Measurements from ENCODE around the gene LDHAL6B.

LDHAL6B gene

GRCh38 chr15:59165726-59166125, 40.9 kb upstream of the LDHAL6B start:
- TF ChIP-seq CTCF (conservative IDR thresholded peaks at IDR 0.05; ENCODE audit: control insufficient read depth, insufficient read depth, low read depth, low read length), result no peak
- no peak overlapping the region for H3K4me3 ChIP-seq (ENCODE audit: control insufficient read depth, low read depth, low read length)
- DNase-seq (ENCODE audit: low read depth), result no peak

- peak; percentile 68 for DNase-seq (ENCODE audit: low read depth)
- TF ChIP-seq CTCF (conservative IDR thresholded peaks at IDR 0.05; ENCODE audit: control insufficient read depth, insufficient read depth, low read depth, low read length), result no peak
- H3K4me3 ChIP-seq (ENCODE audit: control insufficient read depth, low read depth, low read length), result no peak overlapping the region
Observed at GRCh38 chr15:59166166-59166565, 40.5 kb upstream of the LDHAL6B start.

- TF ChIP-seq CTCF (conservative IDR thresholded peaks at IDR 0.05; ENCODE audit: control insufficient read depth, insufficient read depth, low read depth, low read length), result no peak
- no peak overlapping the region for H3K4me3 ChIP-seq (ENCODE audit: control insufficient read depth, low read depth, low read length)
Observed at GRCh38 chr15:59166601-59167265, 39.9 kb upstream of the LDHAL6B start.

GRCh38 chr15:59168536-59168935, 38.1 kb upstream of the LDHAL6B start:
- H3K4me3 ChIP-seq (ENCODE audit: control insufficient read depth, low read depth, low read length), result no peak overlapping the region
- no peak for TF ChIP-seq CTCF (conservative IDR thresholded peaks at IDR 0.05; ENCODE audit: control insufficient read depth, insufficient read depth, low read depth, low read length)
- peak; percentile 73 for DNase-seq (ENCODE audit: low read depth)

More at GRCh38 chr15:59166601-59167265, 39.9 kb upstream of the LDHAL6B start:
- DNase-seq (ENCODE audit: low read depth), result no peak

- H3K4me3 ChIP-seq (ENCODE audit: control insufficient read depth, low read depth, low read length), result no peak overlapping the region
- no peak for TF ChIP-seq CTCF (conservative IDR thresholded peaks at IDR 0.05; ENCODE audit: control insufficient read depth, insufficient read depth, low read depth, low read length)
- DNase-seq (ENCODE audit: low read depth), result peak; percentile 95
Observed at GRCh38 chr15:59169251-59169708, 37.4 kb upstream of the LDHAL6B start.

GRCh38 chr15:59170295-59171066, 36.2 kb upstream of the LDHAL6B start:
- peak; percentile 97 for DNase-seq (ENCODE audit: low read depth)
- H3K4me3 ChIP-seq (ENCODE audit: control insufficient read depth, low read depth, low read length), result no peak overlapping the region
- TF ChIP-seq CTCF (conservative IDR thresholded peaks at IDR 0.05; ENCODE audit: control insufficient read depth, insufficient read depth, low read depth, low read length), result no peak

Data from fibroblast of mammary gland (primary cell).